H1 (cell line): Measurements from ENCODE around the gene SLC38A10. TPM values are rescaled to one million over a fixed set of nuclear protein-coding genes. Genes with fewer than 3 reads are reported as not detected.

Experiments used
- CTCF ChIA-PET: fragments of 300-600 bp; sonication (Branson Sonifier 250); formaldehyde crosslinking; loops from one replicate; lab custom pipeline; 2021; ENCODE audit not compliant: partially characterized antibody; lab: Charles Lee
- POLR2A ChIA-PET: fragments of 300-600 bp; sonication (Branson Sonifier 250); formaldehyde crosslinking; loops from one replicate; lab custom pipeline; 2021; ENCODE audit warnings: inconsistent platforms; ENCODE audit not compliant: partially characterized antibody; lab: Charles Lee
- DNase-seq, 2 experiments: peaks; one replicate each; pipeline versions ENCODE4 v3.0.0 to v3.0.0-alpha.2; 2010 to 2022; ENCODE audit warnings: low spot score in 2 of 2, low read depth in 1 of 2, mixed read lengths in 1 of 2
- FAIRE-seq: peaks from 2 replicates; lab custom pipeline; 2011; peaks lifted over from hg19 to GRCh38; lab: Jason Lieb, UNC
- H2AFZ ChIP-seq: 2 replicates; pipeline ENCODE4 v1.8.1; 2012; ENCODE audit warnings: low read length, inconsistent platforms
- H2AK5ac ChIP-seq: 2 replicates; pipeline ENCODE4 v1.6.1; 2013; ENCODE audit warnings: low read depth, low read length
- H2BK120ac ChIP-seq: replicated peaks from 2 replicates; pipeline ENCODE3; 2013; ENCODE audit warnings: low read depth, low read length, inconsistent platforms
- H2BK12ac ChIP-seq: 2 replicates; pipeline ENCODE4 v1.6.1; 2013; ENCODE audit warnings: low read depth, low read length
- H2BK15ac ChIP-seq: 2 replicates; pipeline ENCODE4 v1.6.1; 2013; ENCODE audit warnings: low read length
- H2BK20ac ChIP-seq: 2 replicates; pipeline ENCODE4 v1.6.1; 2013; ENCODE audit warnings: low read length
- H2BK5ac ChIP-seq: 2 replicates; pipeline ENCODE4 v1.6.1; 2013; ENCODE audit warnings: low read depth, low read length
- H3K14ac ChIP-seq: 2 replicates; pipeline ENCODE4 v1.6.1; 2013; ENCODE audit warnings: inconsistent platforms; ENCODE audit not compliant: insufficient read length
- H3K18ac ChIP-seq: 2 replicates; pipeline ENCODE4 v1.6.1; 2013; ENCODE audit warnings: low read length; ENCODE audit errors: extremely low read depth
- H3K23ac ChIP-seq: 2 replicates; pipeline ENCODE4 v1.6.1; 2013; ENCODE audit warnings: inconsistent platforms; ENCODE audit not compliant: insufficient read length
- H3K23me2 ChIP-seq: 2 replicates; pipeline ENCODE4 v1.6.1; 2013; ENCODE audit warnings: low read depth, low read length
- H3K27ac ChIP-seq: 2 replicates; pipeline ENCODE4 v1.6.1; 2011; ENCODE audit warnings: low read depth, low read length, inconsistent platforms
- H3K27me3 ChIP-seq, 4 experiments: replicated peaks in 1 of 4; 1 replicate in 1 of 4; 2 replicates in 3 of 4; pipeline versions ENCODE4 v1.6.1 to v1.8.1; 2011 to 2013; ENCODE audit warnings: low read length in 3 of 4, mild to moderate bottlenecking in 3 of 4, inconsistent platforms in 2 of 4, mixed read lengths in 2 of 4, moderate library complexity in 1 of 4; ENCODE audit not compliant: control insufficient read depth in 3 of 4, insufficient read depth in 3 of 4; ENCODE audit errors: extremely low read depth in 1 of 4
- H3K36me3 ChIP-seq, 4 experiments: 2 replicates each; pipeline versions ENCODE4 v1.6.1 to v1.8.1; 2011 to 2013; ENCODE audit warnings: mild to moderate bottlenecking in 4 of 4, low read length in 3 of 4, moderate library complexity in 2 of 4, control low read depth in 1 of 4, inconsistent platforms in 1 of 4; ENCODE audit not compliant: insufficient read depth in 4 of 4, control insufficient read depth in 2 of 4
- H3K4ac ChIP-seq: replicated peaks from 2 replicates; pipeline ENCODE3; 2013; ENCODE audit warnings: low read length, low read depth, mixed read lengths, inconsistent platforms; ENCODE audit not compliant: insufficient read length
- H3K4me1 ChIP-seq, 4 experiments: replicated peaks in 1 of 4; 1 replicate in 1 of 4; 2 replicates in 3 of 4; pipeline versions ENCODE4 v1.6.1 to v1.8.1; 2011 to 2013; ENCODE audit warnings: low read length in 3 of 4, inconsistent platforms in 2 of 4, mixed read lengths in 1 of 4; ENCODE audit not compliant: insufficient read depth in 4 of 4, control insufficient read depth in 3 of 4
- H3K4me2 ChIP-seq, 2 experiments: 2 replicates each; pipeline versions ENCODE4 v1.6.1 to v1.8.1; 2011 to 2013; ENCODE audit warnings: low read depth in 2 of 2, low read length in 2 of 2, control low read depth in 1 of 2, inconsistent platforms in 1 of 2, mild to moderate bottlenecking in 1 of 2; ENCODE audit not compliant: insufficient read depth in 1 of 2
- H3K4me3 ChIP-seq, 4 experiments: fragments of 200-600, 300-600 bp in 1 of 4; sonication (generic), shearing (Covaris generic), sonication (Bioruptor Twin) in 1 of 4; 2 replicates each; pipeline versions ENCODE4 v1.5.1 to v1.8.1; 2011 to 2016; ENCODE audit warnings: low read length in 4 of 4, low read depth in 3 of 4, control low read depth in 2 of 4, inconsistent platforms in 2 of 4, mild to moderate bottlenecking in 2 of 4, mixed read lengths in 1 of 4, moderate library complexity in 1 of 4; ENCODE audit not compliant: insufficient read depth in 2 of 4; ENCODE audit errors: extremely low read depth in 1 of 4
- H3K56ac ChIP-seq: replicated peaks from 2 replicates; pipeline ENCODE3; 2013; ENCODE audit warnings: low read depth, mild to moderate bottlenecking, mixed read lengths, low read length, inconsistent platforms; ENCODE audit not compliant: insufficient read length
- H3K79me1 ChIP-seq: 2 replicates; pipeline ENCODE4 v1.6.1; 2013; ENCODE audit warnings: low read depth, low read length, control low read depth
- H3K79me2 ChIP-seq, 2 experiments: 2 replicates each; pipeline versions ENCODE4 v1.6.1 to v1.8.1; 2012 to 2013; ENCODE audit warnings: low read length in 2 of 2, mild to moderate bottlenecking in 2 of 2, inconsistent platforms in 1 of 2; ENCODE audit not compliant: insufficient read depth in 2 of 2, control insufficient read depth in 1 of 2
- H3K9ac ChIP-seq, 4 experiments: replicated peaks in 1 of 4; 1 replicate in 1 of 4; 2 replicates in 3 of 4; pipeline versions ENCODE4 v1.6.1 to v1.8.1; 2011 to 2013; ENCODE audit warnings: low read depth in 3 of 4, low read length in 3 of 4, control low read depth in 2 of 4, mild to moderate bottlenecking in 2 of 4, moderate library complexity in 2 of 4, inconsistent platforms in 1 of 4; ENCODE audit errors: extremely low read depth in 1 of 4
- H3K9me3 ChIP-seq, 2 experiments: 2 replicates each; pipeline versions ENCODE4 v1.6.1 to v1.8.1; 2012 to 2013; ENCODE audit warnings: mild to moderate bottlenecking in 2 of 2, moderate library complexity in 2 of 2, control low read depth in 1 of 2, inconsistent platforms in 1 of 2, low read depth in 1 of 2, low read length in 1 of 2, mixed read lengths in 1 of 2; ENCODE audit not compliant: insufficient read depth in 2 of 2
- H4K20me1 ChIP-seq, 2 experiments: replicated peaks in 1 of 2; 2 replicates each; pipeline versions ENCODE3 to v1.8.1; 2011 to 2013; ENCODE audit warnings: inconsistent platforms in 2 of 2, low read length in 2 of 2, mild to moderate bottlenecking in 1 of 2; ENCODE audit not compliant: insufficient read depth in 2 of 2, control insufficient read depth in 1 of 2
- H4K5ac ChIP-seq: 2 replicates; pipeline ENCODE4 v1.6.1; 2013; ENCODE audit warnings: low read length, low read depth, mixed read lengths, inconsistent platforms; ENCODE audit not compliant: insufficient read length
- H4K8ac ChIP-seq: 2 replicates; pipeline ENCODE4 v1.8.0; 2013; ENCODE audit warnings: mild to moderate bottlenecking, moderate library complexity, low read length, inconsistent platforms; ENCODE audit not compliant: insufficient read depth; ENCODE audit errors: extremely low read depth
- H4K91ac ChIP-seq: replicated peaks from 2 replicates; pipeline ENCODE3; 2013; ENCODE audit warnings: low read length, mixed read lengths, inconsistent platforms; ENCODE audit not compliant: insufficient read length
- BRCA1 ChIP-seq: IDR thresholded peaks from 2 replicates; pipeline ENCODE4 v1.6.1; 2012; ENCODE audit warnings: low read depth, low read length, improper control_type of control experiment
- CEBPB ChIP-seq: IDR thresholded peaks from 2 replicates; pipeline ENCODE4 v1.6.1; 2012; ENCODE audit warnings: low read depth, low read length
- EP300 ChIP-seq, 2 experiments: IDR thresholded peaks; 1 replicate in 1 of 2; 2 replicates in 1 of 2; pipeline ENCODE4 v1.6.1; 2011 to 2012; ENCODE audit warnings: low read depth in 2 of 2, low read length in 2 of 2, mild to moderate bottlenecking in 2 of 2, borderline replicate concordance in 1 of 2, inconsistent platforms in 1 of 2, moderate library complexity in 1 of 2
- EZH2 ChIP-seq: fragments of 200-600 bp; sonication (generic); IDR thresholded peaks from 2 replicates; pipeline ENCODE4 v1.7.1; 2012; ENCODE audit warnings: low read depth, mild to moderate bottlenecking, moderate library complexity, low read length, inconsistent platforms; ENCODE audit not compliant: severe bottlenecking
- FOSL1 ChIP-seq: IDR thresholded peaks from 2 replicates; pipeline ENCODE4 v1.6.1; 2011; ENCODE audit warnings: mild to moderate bottlenecking, low read depth, low read length, moderate library complexity; ENCODE audit not compliant: insufficient read depth
- HDAC2 ChIP-seq, 2 experiments: fragments of 300-600 bp in 1 of 2; sonication (generic) in 1 of 2; IDR thresholded peaks; 2 replicates each; pipeline ENCODE4 v1.6.1; 2011 to 2012; ENCODE audit warnings: low read depth in 2 of 2, low read length in 2 of 2, mild to moderate bottlenecking in 2 of 2, moderate library complexity in 2 of 2, borderline replicate concordance in 1 of 2, inconsistent platforms in 1 of 2
- KDM1A ChIP-seq: fragments of 200-600, 300-600 bp; sonication (generic); IDR thresholded peaks from 2 replicates; pipeline ENCODE4 v1.7.1; 2016; ENCODE audit warnings: mild to moderate bottlenecking, low read length, borderline replicate concordance
- KDM4A ChIP-seq: IDR thresholded peaks from one replicate; pipeline ENCODE4 v1.7.1; 2012; ENCODE audit warnings: low read depth, mild to moderate bottlenecking, moderate library complexity, low read length, inconsistent platforms; ENCODE audit not compliant: severe bottlenecking
- NANOG ChIP-seq: IDR thresholded peaks from 2 replicates; pipeline ENCODE4 v1.6.1; 2011; ENCODE audit warnings: low read length, low read depth, mild to moderate bottlenecking, inconsistent platforms; ENCODE audit not compliant: insufficient read depth, poor library complexity, severe bottlenecking
- POU5F1 ChIP-seq: IDR thresholded peaks from 2 replicates; pipeline ENCODE4 v1.6.1; 2011; ENCODE audit warnings: low read depth, mild to moderate bottlenecking, low read length, moderate library complexity
- RXRA ChIP-seq: IDR thresholded peaks from 2 replicates; pipeline ENCODE4 v1.6.1; 2011; ENCODE audit warnings: low read depth, mild to moderate bottlenecking, low read length, moderate library complexity; ENCODE audit not compliant: insufficient read depth
- SRF ChIP-seq: IDR thresholded peaks from 2 replicates; pipeline ENCODE4 v1.6.1; 2011; ENCODE audit warnings: mild to moderate bottlenecking, low read depth, low read length, moderate library complexity
- WGBS, 2 experiments: shearing (Covaris generic) in 1 of 2; methylation state at CpG; one replicate each; pipeline versions ENCODE4 v1.1.6 to v1.1.7; 2013 to 2015; ENCODE audit warnings: low lambda C conversion rate in 2 of 2, mixed read lengths in 2 of 2, inconsistent platforms in 1 of 2, low coverage in 1 of 2, missing lambda C conversion rate in 1 of 2; ENCODE audit not compliant: insufficient replicate concordance in 2 of 2, insufficient coverage in 1 of 2, insufficient read length in 1 of 2; ENCODE audit errors: extremely low coverage in 1 of 2, missing lambda C conversion rate in 1 of 2; 5-methylcytosine and 5-hydroxymethylcytosine counted together
- polyA plus RNA-seq, 7 experiments: library from polyadenylated mRNA; depleted of rRNA in 3 of 7; stranded (reverse) in 5 of 7; unstranded in 2 of 7; fragments of >200 nt in 5 of 7; fragments of 200-250 nt in 2 of 7; gene quantifications; 1 replicate in 5 of 7; 2 replicates in 1 of 7; 4 replicates in 1 of 7; pipeline versions ENCODE4 v1.2.1 to v1.2.3, GENCODE V29; 2011 to 2013; ENCODE audit warnings: missing spikeins in 2 of 7, mixed read lengths in 2 of 7
- total RNA-seq: library from RNA; stranded (reverse); fragmentation: NEBNext Ultra II Directional; extraction: Animal tissue kit (Norgen Biotek cat#: 25700); gene quantifications from 2 replicates; pipeline ENCODE4 v1.2.1, GENCODE V29; 2021

Gene SLC38A10
- total and polyA plus RNA-seq, 2 of the 8 experiments (the other 6 are each of a cell fraction or from before 2014, with no cell fraction given) = 26.4 to 41.0 TPM

GRCh38 chr17:81334391-81334901, 39.3 kb upstream of the SLC38A10 start:
- peak overlapping the region; percentile 53; the same call in 1 of the 2 replicates for H2AK5ac ChIP-seq
- no peak overlapping the region for H3K4me2 ChIP-seq
- H3K27ac ChIP-seq = no peak overlapping the region
- H2AFZ ChIP-seq = no peak overlapping the region
- peak overlapping the region; percentile 84; the same call in 1 of the 2 replicates for H2BK12ac ChIP-seq
- H2BK20ac ChIP-seq = no peak overlapping the region
- no peak overlapping the region for H3K56ac ChIP-seq
- H3K79me1 ChIP-seq = no peaks in the 10 kb centered on the region
- H3K79me2 ChIP-seq = no peaks in the 10 kb centered on the region
- peaks cover 0 to 16% (median 3%) of the 10 kb centered on the region in 4 experiments; a peak in 4 of 7 replicates for H3K27me3 ChIP-seq
- DNase-seq (no peak), FAIRE-seq (no peak)
- 81% methylated on average over 9 of the region's 12 CpGs; no CpG with 5 or more reads in 1 of the 2 experiments for WGBS, 2 experiments
- H2BK120ac ChIP-seq = no peak overlapping the region
- peak overlapping the region; percentile 30 for H4K91ac ChIP-seq
- TF ChIP-seq EZH2 (no peak), NANOG (no peak), HDAC2 (IDR thresholded peaks at IDR 0.05; ENCODE audit: borderline replicate concordance in 1 of 2, low read depth in 2 of 2, low read length in 2 of 2) (no peak), CEBPB (no peak), KDM1A (no peak), RXRA (no peak), POU5F1 (no peak), KDM4A (no peak), FOSL1 (no peak), SRF (no peak), BRCA1 (no peak), EP300 (IDR thresholded peaks at IDR 0.05; ENCODE audit: borderline replicate concordance in 1 of 2, low read depth in 2 of 2, low read length in 2 of 2) (no peak)
- no peak overlapping the region; the same call in 1 of the 2 replicates for H3K18ac ChIP-seq
- H3K23ac ChIP-seq = no peak overlapping the region
- peaks cover 2% of the 10 kb centered on the region; the same call in 1 of the 2 replicates for H3K23me2 ChIP-seq
- H3K9ac ChIP-seq = peak overlapping the region in 1 of 4 experiments; percentile 4; a peak in 1 of 7 replicates
- no peak overlapping the region for H4K5ac ChIP-seq
- no peak overlapping the region for H3K4me3 ChIP-seq
- no peaks in the 10 kb centered on the region for H4K20me1 ChIP-seq
- ChIA-PET POLR2A (interaction anchor here (0.6 to 2.7 kb wide), 3 partner anchors 12 to 174 kb away, joined by 3 to 5 read pairs (median 4); no protein-coding TSS in a partner anchor), CTCF (interaction anchor here (0.7 to 2.5 kb wide), 10 partner anchors 12 to 115 kb away, joined by 3 to 10 read pairs (median 4); no protein-coding TSS in a partner anchor)
- peak overlapping the region; percentile 66; the same call in 1 of the 2 replicates for H2BK5ac ChIP-seq
- H3K4me1 ChIP-seq = peaks cover 9 to 42% (median 29%) of the 10 kb centered on the region in 4 experiments
- H3K36me3 ChIP-seq = no peaks in the 10 kb centered on the region
- H3K4ac ChIP-seq = no peak overlapping the region
- H2BK15ac ChIP-seq = peak overlapping the region; percentile 46; the same call in 1 of the 2 replicates
- H4K8ac ChIP-seq = no peak overlapping the region; the same call in 1 of the 2 replicates
- H3K14ac ChIP-seq = no peak overlapping the region
- H3K9me3 ChIP-seq = no peaks in the 10 kb centered on the region
